Inflammatory macrophage treated with lipopolysaccharide for 4 hours (primary cell): ENCODE measurements around the gene THOC2.

ENCODE experiments used
- DNase-seq: peaks from one replicate; pipeline ENCODE4 v3.0.0-alpha.2; 2020

THOC2 gene

DNA sequence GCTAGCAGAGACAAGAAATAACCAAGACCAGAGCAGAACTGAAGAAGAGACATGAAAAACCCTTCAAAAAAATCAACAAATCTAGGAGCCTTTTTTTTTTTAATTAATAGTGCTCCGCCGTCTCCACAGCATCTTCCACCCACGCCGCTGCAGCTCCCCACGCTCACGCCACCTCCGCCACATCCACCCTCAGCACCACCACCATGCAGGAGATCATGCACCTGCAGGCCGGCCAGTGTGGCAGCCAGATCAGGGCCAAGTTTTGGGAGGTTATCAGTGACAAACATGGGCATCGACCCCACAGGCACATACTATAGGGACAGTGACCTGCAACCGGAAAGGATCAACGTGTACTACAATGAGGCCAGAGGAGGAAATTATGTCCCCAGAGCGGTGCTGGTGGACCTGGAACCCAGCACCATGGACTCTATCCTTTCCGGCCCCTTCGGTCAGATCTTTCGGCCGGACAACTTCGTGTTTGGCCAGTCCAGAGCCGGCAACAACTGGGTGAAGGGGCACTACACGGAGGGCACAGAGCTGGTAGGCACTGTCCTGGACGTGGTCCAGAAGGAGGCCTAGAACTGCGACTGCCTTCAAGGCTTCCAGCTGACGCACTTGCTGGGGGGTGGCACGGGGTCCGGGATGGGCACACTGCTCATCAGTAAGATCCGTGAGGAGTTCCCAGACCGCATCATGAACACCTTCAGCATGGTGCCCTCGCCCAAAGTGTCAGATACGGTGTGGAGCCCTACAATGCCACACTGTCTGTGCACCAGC is 171.2 kb downstream of the THOC2 start:
- no peak for DNase-seq

- no peak for DNase-seq
Observed at GRCh38 chrX:123550829-123551228, 182.0 kb downstream of the THOC2 start.
